GM12801 (cell line): ENCODE measurements around the gene ACACA.

Source experiments
- TF ChIP-seq, protein P1 (sequence below): IDR thresholded peaks from one replicate; pipeline ENCODE4 v1.5.1; 2011; ENCODE audit warnings: control low read depth; ENCODE audit not compliant: insufficient read length; ENCODE audit errors: extremely low read depth

ACACA gene

DNA sequence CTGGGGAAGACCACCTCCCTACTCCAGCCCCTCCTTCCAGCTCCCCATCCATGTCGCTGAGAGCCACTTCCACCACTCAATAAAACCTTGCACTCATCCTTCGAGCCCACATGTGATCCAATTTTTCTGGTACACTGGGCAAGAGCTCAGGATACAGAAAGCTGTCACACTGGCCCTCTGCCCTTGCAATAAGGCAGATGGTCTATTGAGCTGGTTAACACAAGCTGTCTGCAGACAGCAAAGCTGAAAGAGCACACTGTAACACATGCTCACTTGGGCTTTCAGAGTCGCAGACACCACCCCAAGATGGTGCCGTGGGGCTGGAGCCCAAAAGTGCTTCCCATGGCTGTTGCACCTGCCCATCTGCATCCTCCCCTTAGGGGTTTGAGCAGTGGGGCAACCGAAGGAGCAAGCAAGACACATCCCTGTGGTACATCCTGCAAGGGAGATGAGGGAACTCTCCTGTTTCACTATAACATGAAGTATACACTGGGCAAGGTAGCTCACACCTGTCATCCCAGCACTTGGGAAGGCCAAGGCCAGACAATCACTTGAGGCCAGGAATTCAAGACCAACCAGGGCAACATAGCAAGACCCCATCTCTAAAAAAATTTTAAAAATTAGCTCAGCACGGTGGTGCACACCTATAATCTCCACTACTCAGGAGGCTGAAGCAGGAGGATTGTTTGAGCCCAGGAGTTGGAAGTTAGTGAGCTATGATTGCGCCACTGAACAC is 83.6 kb downstream of the ACACA start:
- TF ChIP-seq, protein P1, sequence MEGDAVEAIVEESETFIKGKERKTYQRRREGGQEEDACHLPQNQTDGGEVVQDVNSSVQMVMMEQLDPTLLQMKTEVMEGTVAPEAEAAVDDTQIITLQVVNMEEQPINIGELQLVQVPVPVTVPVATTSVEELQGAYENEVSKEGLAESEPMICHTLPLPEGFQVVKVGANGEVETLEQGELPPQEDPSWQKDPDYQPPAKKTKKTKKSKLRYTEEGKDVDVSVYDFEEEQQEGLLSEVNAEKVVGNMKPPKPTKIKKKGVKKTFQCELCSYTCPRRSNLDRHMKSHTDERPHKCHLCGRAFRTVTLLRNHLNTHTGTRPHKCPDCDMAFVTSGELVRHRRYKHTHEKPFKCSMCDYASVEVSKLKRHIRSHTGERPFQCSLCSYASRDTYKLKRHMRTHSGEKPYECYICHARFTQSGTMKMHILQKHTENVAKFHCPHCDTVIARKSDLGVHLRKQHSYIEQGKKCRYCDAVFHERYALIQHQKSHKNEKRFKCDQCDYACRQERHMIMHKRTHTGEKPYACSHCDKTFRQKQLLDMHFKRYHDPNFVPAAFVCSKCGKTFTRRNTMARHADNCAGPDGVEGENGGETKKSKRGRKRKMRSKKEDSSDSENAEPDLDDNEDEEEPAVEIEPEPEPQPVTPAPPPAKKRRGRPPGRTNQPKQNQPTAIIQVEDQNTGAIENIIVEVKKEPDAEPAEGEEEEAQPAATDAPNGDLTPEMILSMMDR, result no peak

- TF ChIP-seq, protein P1, result no peak
Measured at GRCh38 chr17:37322106-37322505, 84.5 kb downstream of the ACACA start.

DNA sequence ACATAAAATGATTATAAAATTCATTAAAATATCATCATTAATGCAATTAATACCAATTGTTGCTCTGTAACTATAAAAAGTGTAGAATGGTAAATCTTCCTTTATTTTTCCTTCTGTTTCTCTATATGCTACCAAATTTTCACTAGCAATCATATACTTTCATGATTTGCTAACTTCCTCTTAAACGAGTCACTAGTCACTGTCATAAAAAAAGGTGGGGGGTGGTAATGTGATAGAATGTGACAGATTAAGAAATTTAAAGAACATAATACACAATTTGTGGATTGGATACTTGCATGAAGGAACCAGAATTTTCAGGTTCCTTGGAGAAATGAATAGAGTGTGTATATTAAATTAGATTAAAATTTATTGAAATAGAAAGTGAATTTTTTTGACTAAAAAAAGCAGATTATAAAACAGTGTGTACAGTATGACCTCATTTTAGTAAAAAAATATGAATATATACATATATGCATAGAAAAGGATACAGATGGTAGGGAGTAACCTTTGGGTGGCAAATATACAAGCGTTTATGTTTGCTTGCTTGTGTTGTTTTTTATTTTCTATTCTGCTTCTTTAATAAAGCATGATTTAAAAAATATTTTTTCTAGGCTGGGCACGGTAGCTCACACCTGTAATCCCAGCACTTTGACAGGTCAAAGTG is 87.6 kb downstream of the ACACA start:
- TF ChIP-seq, protein P1, result no peak

DNA sequence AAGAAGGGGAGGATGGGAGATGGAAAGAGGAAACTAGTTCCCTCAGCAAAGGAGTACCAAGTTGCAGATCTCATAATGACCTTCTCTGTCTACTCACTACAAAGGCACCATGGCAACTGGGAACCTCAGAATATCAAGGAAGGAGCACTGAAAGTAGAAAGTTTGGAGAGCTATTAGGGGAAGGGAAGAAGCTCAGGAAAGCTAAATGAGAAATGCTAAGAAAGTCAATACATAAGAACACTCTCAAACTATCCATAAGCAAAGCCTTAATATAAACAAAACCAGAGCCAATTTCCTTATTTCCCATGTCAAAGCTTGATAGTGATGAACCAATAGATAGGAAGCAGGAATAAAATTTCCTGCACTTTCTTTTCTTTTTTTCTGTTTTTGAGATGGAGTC is 88.8 kb downstream of the ACACA start:
- TF ChIP-seq, protein P1, result no peak

DNA sequence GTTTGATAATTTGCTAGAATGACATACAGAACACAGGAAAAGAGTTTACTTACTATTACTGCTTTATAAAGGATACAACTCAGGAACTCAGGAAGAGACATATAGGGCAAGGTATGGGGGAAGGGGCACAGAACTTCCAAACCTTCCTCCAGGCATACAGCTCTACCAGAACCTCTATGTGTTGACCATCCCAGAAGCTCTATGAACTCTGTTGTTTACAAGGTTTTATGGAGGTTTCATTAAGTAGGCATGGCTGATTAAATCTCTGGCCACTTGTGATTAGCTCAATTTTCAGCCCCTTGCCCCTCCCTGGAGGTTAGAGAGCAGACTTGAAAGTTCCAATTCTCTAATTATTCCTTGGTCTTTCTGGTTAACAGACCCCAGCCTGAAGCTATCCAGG is 91.0 kb downstream of the ACACA start:
- TF ChIP-seq, protein P1, result no peak

DNA sequence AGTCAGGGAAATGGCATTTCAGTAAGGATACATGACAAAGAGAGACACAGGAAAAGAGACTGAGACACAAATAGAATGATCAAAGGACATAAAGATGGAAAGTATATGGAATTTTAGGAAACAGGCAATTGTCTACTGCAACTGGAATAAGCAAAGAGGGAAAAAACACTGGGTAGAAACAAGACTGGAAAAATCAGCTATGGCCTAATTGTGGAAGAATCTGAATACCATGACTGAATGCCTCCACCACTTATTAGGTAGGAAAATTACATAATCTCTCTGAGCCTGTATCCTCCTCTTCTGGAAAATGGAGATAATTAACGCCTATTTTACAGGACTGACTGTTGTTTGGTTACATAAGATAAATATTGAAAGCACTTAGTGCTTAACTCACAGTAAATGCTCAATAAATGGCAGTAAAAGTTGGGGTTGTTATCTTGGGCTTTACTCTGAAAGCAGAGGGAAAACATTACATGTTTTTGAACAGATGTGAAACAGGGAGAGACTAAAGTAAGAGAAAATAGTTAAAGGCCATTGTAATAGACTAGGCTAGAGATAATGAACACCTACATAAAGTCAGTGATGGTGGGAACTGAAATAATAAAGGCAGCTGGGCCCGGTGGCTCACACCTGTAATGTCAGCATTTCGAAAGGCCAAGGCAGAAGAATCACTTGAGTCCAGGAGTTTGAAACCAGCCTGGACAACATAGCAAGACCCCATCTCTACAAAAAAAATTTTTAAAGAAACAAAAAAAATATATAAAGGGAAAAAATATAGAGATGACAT is 94.3 kb downstream of the ACACA start:
- TF ChIP-seq, protein P1, result no peak

DNA sequence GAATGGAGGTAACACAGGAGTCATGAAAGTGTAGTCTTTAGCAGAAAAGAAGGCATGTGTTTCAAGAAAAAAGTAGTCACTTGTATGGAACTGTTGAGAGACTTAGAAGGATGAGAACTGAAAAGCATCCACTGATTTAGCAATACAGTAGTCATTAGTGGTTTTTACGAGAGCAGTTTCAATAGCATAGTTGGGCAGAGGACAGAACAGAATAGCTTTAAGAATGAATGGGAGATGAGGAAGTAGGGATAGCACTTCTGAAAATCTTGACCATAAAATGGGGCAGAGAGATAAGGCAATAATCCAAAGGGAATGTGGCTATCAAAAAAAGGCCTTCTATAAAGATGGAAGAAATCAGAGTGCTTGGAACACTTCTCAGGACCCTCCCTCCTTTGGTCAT is 95.7 kb downstream of the ACACA start:
- TF ChIP-seq, protein P1, result no peak
